GM15510 (cell line): Measurements from ENCODE around the gene SGPP1.

Experiments
- POLR2A ChIP-seq: IDR thresholded peaks from 3 replicates; pipeline ENCODE4 v1.6.1; 2011; ENCODE audit warnings: borderline replicate concordance; ENCODE audit not compliant: insufficient read length; ENCODE audit errors: extremely low read depth

The SGPP1 gene

DNA sequence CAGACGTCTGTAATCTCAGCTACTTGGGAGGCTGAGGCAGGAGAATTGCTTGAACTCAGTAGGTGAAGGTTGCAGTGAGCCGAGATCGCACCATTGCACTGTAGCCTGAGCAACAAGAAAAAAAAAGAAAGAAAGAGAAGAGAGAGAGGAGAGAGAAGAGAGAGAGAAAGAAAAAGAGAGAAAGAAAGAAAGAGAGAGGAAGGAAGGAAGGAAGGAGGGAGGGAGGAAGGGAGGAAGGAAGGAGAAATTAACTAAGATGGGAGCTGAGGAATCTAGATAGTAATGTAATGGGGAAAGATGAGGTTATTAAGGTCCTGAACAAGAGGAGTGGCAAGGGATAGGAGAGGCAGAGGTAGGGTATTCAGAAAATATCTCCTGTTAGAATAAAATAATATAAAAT lies 17.4 kb upstream of the SGPP1 start:
- TF ChIP-seq POLR2A = no peak

DNA sequence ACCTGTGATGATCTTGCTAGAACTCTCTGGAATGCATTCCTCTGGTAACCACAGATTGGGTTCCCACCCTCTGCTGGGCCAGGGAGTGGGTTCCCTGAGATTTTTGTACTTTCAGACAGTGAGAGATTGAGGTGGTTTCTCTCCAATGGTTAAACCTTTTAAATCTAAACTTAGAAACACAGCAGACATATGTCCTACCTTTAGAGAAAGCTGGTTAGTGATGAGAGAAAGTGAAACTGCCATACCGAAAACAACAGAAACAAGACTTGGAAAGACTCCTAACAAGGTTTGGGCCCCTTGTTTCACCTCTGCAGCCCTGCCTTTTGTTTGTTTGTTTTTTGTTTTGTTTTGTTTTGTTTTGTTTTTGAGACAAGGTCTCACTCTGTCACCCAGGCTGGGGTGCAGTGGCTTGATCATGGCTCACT lies 9.7 kb upstream of the SGPP1 start:
- no peak for TF ChIP-seq POLR2A

DNA sequence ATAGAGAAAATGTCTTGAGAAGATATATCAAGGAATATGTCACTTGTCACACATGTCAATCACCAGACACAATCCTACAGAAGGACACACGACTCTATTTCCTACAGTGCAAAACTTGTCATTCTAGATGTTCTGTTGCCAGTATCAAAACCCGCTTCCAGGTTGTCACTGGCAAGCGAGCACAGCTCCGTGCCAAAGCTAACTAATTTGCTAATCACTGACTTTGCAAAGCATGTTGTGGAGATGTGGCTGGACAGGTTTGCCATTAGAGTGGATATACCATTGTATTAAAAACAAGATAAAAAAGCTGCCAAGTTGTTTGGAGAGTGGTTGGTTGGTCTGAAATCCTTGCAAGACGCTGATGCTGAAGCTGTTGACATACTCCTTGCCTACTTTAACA lies 7.9 kb upstream of the SGPP1 start:
- TF ChIP-seq POLR2A = no peak

DNA sequence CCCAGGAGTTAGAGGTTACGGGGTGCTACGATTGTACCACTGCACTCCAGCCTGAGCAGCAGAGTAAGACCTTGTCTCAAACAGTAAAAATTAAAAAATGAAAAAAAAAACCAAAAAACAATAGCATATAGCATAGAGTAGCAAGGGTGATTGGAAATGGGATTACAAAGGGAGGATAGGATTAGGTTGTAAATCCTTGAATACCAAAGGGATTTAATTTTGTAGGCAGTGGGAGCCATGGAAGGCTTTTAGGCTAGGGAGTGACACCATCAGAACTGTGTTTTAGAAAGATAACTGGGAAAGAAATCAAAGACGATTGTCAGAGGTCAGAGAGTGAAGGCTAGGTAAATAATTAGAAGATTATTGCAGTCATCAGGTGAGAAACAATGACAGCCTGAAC lies 2.8 kb upstream of the SGPP1 start:
- no peak for TF ChIP-seq POLR2A

DNA sequence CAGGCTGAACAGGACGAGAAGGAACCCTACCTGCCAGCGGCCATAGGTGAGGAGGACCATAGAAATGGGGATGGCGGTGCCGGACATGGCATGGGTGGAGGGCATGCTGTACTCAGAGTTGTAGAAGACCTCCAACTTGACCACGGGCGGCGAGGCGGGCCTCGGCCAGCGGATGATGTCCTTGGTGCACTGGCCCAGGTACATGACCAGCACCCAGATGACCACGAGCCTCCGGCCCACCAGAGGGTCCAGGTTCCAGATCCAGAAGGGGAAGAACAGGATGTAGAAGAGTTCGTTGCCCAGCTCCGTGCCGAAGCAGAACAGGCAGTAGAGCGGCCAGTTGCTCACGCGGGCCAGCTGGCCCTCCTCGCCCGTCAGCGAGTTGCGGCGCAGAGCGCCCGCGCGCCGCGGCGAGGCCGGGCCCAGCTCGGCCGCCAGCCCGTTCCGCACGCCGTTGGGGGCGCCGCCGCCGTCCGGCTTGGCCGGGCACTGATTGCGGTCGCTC lies 582 bp downstream of the SGPP1 start:
- no peak for TF ChIP-seq POLR2A

DNA sequence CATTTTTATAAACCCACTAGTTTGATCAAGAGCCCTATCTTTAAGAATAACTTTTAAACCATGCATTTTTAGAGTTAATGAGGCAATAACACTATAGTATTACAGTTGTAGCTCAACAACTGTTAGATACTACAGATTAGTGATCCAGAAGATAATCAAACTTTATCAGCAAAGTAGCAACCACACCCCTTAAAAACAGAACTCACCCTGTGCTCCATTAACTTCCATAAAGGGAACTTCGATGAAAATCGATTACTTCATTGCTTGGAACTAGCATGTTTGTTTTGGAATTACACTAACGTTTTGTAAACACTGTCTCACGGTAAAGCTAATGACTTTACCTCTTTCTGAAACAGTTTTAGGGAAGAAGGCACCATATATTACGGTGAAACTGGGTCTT lies 1.4 kb downstream of the SGPP1 start:
- TF ChIP-seq POLR2A = no peak

DNA sequence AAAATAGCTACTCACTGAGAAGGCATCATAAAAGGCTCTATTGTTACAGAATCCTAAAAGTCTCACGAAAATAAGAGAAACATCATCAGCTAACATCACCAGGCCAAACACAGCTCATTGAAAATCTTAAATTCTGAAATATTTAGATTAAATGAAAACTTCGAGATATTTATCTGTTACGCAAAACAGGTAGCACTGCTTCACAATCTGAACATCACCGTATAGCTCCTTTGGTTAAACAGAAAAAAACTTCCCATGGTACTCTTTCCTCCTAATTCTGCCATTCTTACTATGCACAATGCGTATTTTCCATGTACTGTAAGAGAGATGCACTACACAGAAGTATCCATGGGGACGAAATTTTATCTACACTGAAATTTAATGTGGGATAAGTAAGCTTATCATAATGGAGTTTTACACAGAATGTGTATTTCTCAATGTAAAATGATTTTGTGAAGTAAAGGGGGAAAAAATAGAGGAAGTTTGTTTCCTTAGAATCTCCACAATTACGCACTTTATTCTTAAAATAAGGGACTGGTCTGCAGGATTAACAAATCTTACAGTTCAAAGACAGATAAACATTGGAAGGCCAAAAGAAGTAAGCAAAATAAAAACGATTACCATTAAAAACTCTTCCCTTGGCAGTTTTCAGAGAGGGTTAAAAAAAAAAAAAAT lies 1.9 kb downstream of the SGPP1 start:
- TF ChIP-seq POLR2A = no peak

DNA sequence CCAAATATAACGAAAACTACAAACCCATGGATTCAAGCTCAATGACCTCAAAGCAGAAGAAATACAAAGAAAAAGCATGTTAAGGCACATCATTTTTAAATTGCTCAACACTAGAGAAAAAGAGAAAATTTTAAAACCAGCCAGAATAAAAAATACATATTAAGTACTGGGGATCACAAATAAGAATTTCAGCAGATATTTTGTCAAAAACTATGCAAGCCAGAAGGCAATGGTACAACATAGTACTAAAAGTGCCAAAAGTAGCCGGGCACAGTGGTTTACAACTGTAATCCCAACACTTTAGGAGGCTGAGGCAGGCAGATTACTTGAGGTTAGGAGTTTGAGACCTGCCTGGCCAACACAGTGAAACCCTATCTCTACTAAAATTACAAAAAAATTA lies 10.2 kb downstream of the SGPP1 start:
- TF ChIP-seq POLR2A = no peak

DNA sequence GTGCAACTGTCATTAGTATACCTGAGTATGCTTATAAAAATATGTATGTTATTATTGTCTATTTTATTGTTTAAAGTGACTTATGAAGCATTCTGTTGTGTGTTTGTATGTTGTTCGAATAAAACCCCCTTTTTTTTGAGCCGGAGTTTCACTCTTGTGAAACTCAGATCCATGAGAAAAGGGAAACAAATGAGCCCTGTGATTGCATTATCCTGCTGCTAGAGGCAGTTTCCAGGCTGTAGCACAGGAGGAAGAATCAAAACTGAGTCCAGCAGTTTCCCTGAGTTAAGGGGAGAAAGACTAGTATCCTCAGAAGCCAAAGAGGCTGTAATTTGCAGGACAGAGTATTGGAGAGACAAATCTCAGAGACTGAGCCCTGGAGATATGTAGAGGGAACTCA lies 12.5 kb downstream of the SGPP1 start:
- no peak for TF ChIP-seq POLR2A

DNA sequence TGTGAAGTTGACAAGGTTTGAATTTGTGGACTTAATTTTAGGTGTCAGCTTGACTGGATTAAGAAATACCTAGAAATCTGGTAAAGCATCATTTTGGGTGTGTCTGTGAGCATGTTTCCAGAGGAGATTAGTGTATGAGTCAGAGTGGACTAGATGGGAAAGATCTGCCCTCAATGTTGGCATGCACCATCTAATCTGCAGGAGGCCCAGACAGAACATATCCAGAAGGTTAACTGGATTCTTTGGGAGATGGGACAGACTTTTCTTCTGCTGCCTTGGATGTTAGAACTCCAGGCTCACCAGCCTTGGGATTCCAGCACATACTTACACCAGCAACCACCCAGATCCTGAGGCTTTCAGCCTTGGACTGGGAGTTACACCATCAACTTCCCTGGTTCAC lies 14.1 kb downstream of the SGPP1 start:
- no peak for TF ChIP-seq POLR2A

DNA sequence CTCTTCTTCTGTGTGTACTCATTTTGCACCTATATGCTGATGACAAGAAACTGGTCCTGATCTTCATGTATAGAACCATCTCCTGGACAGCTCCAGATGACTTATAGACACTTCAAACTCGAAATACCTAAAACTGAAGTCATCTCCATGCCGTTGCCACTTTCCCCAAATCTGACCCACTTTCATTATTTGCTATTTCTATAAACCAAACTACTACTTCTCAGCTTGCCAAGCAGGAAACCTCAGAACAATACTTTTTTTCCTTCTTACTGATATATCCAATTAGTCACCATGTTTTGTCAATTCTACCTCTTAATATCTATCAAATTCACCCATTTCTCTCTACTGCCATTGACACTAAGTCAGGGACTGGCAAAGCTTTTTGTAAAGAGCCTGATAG lies 14.8 kb downstream of the SGPP1 start:
- no peak for TF ChIP-seq POLR2A

DNA sequence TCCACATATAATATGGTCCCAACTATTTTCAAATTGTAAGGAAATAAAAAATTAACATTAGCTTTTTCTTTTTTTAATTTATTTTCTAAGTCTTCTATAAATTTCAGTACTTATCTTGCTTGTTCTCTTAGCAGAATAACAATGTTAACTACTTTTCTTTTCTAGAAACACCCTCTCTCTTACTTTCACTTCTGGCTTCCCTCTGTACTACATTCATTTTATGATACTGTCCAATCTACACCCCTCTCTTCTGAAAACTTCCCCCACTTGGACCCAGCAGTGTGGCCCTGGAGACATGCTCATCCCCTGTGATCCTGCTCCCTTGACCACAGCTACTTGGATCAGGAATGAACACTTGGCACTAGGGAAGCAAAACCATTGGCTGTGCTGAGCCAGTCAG lies 15.7 kb downstream of the SGPP1 start:
- no peak for TF ChIP-seq POLR2A

DNA sequence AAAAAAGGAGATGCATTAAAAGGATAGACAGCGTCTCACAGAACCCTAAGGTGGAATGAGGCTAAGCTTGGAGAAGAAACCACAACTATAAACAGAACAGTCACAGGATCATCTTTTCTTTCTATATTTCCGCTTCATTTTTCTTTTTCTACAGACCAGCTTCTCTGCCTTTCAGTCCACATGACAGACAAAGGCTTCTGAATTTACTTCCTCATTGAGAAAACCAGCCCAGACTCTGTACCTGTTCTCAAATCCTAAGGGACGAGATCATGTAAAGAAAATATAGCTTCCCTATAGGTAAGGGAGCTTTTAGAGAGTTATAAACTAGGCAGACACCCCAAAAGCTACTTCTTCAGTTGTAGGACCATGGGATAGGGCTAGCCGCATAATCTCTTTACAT lies 17.4 kb downstream of the SGPP1 start:
- no peak for TF ChIP-seq POLR2A

DNA sequence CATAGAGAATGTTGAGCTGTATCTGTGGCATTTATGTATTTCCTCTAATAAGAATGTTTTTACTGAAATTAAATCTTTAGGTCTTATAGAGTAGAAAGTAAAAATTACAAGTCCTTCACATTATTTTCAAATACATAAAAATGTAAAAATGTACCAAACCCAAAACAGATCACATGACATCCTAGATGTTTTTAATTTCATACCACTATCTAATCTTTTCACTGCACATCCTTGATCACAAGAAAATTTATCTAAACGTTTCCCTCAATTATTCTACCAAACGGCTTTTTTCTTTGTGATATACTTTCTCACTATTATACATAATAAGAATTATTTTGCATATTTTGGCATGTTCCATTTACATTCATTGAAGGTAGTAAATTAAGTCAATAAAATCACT lies 18.3 kb downstream of the SGPP1 start:
- no peak for TF ChIP-seq POLR2A

DNA sequence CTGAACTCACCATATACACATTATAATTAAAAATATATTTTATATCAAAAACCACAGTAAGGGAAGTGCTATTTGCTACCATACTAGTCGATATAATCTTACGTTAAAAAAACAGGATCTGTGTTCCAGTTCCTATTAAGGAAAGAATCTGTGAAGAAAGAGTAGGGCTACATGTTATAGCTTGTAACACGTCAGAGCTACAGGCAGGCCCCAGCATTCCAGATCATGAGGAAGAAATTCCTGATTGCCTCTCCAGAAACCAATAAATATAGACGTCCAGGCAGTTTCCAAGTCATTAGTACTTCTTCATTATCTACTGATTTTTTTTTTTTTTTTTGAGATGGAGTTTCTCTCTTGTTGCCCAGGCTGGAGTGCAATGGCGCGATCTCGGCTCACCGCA lies 20.6 kb downstream of the SGPP1 start:
- TF ChIP-seq POLR2A = no peak

DNA sequence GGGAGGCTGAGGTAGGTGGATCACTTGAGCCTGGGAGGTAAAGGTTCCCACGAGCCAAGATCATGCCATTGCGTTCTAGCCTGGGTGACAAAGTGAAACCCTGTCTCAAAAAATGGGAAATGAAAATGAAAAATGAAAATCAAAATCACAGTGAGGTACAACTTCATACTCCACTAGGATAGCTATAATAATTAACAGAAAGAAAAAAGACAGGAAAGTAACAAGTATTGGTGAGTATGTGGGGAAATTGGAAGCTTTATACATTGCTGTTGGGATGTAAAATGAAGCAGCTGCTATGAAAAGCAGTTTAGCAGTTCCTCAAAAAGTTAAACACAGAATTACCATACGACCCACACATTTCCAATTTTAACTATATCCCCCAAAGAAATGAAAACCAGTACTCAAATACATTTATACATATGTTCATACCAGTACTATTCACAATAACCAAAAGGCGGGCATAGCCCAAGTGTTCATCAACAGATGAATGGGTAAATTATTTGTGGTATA lies 22.2 kb downstream of the SGPP1 start:
- no peak for TF ChIP-seq POLR2A

DNA sequence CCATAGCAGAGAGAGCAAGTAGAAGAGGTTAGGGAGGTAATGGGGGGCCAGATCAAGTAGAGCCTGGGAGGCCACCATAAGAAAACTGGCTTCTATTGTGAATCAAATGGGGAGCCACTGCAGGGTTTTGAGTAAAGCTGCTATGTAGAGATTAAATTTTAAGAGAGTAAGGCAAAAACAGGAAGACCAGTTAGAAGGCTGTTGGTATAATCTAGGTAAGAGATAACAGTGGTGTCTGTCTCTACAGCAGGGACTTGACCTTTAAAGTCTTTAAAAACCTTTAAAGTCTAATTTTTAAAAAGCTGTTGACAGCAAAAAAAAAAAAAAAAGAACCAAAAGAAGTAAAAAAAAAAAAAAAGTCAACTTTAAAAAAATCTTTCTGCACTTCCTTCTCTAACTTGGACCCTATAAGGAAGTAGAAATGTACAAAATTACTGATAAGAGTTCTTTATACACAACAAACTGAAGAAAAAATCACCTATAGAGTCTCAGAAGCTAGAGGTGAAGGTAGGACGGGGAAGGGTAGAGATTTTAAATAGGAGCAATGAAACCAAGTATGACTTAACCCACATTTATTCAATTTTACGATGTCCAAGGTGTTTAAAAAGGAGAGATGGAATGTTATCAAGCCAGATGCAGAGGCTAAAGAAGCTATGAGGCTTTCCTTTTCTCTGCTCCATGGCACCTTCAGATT lies 26.1 kb downstream of the SGPP1 start:
- TF ChIP-seq POLR2A = no peak

DNA sequence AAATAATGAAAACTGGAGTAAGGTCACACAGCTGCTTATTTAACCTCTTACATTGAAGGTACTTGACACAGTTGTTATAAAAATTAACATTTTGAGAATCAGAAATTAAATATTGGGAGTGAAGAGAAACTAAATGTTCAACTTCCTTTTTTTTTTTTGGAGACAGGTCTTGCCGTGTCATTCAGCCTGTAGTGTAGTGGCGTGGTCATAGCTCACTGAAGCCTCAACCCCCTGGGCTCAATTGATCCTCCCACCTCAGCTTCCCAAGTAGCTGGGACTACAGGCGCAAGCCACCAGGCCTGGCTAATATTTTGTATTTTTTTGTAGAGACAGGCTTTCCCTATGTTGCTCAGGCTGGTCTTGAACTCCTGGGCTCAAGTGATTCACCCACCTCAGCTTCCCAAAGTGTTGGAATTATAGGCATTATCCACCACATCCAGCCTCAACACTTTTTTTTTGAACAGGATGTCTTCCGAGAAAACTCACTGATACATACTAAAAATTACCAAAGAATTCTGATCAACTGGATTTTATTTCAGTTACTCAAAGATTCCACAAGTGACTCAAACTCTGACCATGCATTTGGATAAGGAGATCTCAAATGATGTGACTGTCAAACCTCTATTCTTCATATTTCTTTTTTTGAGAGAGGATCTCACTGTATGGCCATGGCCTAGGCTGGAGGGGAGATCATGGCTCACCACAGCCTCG lies 35.4 kb downstream of the SGPP1 start:
- no peak for TF ChIP-seq POLR2A
